HG03045 (cell line): ENCODE measurements around the gene PRKAG2.

Source experiments
- ATAC-seq: cut with Tn5 transposase; IDR thresholded peaks from one replicate; pipeline ENCODE4 v1.9.1; 2021; ENCODE audit warnings: mild to moderate bottlenecking, moderate library complexity; ENCODE audit not compliant: unreplicated experiment

The PRKAG2 gene

DNA sequence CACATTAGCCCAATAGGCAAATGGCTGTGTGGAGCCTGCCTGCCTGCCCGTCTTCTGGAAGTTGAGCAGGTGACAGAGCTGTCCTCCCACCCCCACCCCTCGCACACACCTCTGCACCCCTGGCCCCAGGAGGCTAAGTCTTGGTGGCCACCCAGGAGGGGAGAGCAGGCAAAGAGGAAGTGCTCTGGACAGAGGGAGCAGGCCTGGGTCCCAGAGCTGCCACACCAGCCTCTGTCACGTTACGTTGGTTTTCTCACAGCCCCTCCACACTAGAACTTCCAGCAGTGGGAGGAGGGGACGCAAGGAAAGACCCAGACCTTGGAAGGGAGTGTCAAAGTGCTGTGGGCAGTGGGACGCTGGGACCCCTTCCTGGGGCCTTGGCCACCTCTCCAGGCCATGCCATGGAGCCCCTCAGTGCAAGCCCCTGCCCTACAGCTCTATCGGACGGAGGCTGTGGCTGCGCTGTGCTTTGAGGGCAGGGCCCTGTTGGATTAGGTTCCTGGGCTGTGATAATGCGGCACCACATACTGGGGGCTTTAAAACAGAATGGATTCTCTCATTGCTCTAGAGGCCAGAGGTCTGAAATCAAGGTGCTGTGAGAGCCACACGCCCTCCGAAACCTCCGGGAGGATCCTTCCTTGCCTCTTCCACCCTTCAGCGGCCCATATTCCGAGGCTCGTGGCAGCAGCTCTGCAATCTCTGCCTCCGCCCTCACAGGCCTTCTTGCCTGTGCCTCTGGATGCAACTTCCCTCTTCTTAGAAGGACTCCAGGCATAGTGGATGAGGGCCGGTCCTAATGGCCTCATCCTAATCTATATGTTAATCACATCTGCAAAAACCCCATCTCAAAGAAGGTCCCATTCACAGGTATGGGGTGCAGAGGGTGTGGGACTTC, 9.9 kb downstream of the PRKAG2 start:
- ATAC-seq: no peak

DNA sequence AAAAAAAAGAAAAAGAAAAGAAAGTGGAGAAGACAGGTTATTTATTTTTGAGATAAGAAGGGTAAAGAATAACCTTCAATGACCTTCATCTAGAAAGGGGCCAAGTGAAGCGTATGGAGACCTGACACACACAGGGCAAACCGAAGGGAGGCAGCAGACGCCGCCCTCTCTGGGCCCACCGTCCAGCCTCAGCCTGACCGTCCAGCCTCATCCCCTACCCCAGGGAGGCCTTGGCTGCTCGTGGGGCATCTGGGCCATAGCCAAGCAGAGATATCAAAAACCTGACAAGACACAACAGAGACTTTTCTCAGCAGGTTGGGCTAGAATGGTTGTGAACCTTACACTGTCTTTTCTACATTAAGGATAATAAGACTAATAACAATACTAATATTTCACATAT, 10.9 kb downstream of the PRKAG2 start:
- no peak for ATAC-seq

DNA sequence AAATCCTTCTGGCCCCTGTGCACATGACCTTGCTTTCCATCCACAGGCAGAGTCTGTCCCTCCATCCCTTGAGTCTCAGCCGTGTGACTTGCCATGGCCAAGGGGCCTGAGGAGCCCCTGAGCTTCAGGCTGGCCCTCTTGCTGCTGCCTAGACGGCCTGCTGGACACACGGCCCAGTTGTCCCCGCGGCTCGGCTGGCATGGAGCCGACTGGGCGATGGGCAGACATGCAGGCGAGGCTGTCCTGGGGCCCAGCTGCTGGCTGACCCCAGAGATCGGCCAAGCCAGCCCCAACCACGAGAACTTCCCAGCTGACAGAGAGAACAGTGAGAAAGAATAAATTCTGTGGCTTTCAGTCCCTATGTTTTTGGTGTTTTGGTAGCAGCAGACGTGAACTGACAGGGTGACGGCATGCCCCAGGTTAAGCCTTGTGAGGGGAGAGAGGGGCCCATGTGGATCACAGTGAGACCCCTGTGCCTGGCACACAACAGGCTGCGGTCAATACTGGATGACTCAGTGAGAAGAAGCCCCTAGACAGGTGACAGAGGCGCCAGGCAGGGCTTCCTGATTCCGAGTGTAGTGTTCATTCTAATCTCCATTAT, 11.7 kb downstream of the PRKAG2 start:
- ATAC-seq: no peak

DNA sequence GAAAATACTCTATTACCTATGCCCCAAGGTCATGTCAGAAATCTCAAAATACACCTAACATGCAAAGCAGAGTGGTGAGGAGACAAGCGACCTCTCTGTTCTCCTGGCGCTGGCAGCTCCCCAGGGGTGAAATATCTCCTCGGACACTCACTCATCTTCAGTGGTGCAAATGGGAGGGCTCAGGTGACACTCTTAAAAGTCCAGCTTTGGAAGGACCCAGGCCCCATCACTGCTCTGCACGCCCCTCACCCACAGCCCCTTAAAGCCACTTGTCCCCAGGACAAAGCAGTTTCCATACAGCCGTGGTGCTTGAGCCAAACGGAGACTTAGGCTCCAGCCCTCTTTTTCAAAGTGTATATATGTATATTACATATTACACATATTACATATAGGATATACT, 12.4 kb downstream of the PRKAG2 start:
- no peak for ATAC-seq

DNA sequence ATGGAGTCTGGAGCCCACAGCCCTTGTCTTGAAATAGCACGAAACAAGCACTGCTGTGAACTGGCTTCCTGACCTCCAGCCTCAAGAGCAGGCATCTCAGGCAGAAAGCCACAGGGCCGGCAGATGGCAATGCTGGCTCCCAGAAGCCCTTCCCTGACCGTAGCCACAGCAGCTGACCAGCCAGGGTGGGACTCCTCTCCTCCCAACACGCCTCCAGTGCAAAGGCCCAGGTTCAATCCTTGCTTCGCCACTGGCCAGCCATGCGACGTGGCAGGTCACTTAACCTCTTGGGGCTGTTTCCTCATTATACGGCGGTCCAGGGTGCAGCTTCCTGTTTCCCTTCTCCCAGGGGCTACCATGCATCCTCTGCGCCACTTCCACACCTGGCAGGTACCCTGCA, 12.8 kb downstream of the PRKAG2 start:
- ATAC-seq: no peak

DNA sequence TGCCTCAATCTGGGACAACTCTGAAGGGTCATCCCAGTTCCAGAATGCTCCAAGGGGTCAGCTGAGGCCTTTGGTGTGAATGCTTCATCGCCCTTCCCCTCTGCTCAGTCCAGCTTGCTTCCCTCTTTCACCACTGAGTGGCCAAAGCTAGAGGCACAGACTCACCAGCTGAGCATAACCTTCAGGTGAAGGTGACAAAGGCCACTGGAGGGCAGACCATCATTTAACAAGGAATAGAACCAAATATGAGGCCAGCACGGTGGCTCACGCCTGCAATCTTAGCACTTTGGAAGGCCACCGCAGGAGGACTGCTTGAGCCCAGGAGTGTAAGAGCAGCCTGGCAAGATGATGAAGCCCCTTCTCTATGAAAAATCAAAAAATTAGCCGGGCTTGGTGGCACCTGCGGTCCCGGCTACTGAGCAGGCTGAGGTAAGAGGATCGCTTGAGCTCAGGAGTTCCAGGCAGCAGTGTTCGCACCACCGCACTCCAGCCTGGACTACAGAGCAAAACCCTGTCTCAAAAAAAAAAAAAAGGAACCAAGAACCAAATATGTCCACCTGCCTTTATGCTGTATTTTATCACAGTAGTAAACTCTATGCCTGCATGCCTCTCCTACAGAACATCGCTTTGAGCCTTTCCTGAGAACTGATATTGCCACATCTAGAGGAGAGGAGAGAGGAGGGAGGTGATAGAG, 13.4 kb downstream of the PRKAG2 start:
- no peak for ATAC-seq

DNA sequence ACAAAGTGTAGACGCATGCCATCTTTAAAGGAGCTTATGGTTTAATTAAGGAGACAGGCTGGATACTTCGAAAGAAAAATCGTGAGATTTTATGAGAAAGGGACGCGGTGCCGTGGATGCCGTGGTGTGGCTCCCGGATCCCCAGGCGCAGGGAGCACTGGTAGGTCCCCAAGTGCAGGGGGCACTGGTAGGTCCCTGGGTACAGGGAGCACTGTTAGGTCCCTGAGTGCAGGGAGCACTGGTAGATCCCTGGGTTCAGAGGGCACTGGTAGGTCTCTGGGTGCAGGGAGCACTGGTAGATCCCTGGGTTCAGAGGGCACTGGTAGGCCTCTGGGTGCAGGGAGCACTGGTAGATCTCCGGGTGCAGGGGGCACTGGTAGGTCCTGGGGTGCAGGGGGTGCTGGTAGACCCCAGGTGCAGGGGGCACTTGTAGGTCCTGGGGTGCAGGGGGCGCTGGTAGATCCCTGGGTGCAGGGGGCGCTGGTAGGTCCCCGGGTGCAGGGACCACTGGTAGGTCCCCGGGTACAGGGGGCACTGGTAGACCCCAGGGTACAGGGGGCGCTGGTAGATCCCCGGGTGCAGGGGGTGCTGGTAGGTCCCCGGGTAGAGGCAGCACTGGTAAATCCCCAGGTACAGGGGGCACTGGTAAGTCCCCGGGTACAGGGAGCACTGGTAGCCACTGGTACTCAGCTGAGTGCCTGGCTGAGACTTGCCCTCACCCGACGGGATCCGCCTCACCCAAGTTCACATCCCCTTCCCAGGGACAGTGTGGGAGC, 14.1 kb downstream of the PRKAG2 start:
- ATAC-seq: no peak

DNA sequence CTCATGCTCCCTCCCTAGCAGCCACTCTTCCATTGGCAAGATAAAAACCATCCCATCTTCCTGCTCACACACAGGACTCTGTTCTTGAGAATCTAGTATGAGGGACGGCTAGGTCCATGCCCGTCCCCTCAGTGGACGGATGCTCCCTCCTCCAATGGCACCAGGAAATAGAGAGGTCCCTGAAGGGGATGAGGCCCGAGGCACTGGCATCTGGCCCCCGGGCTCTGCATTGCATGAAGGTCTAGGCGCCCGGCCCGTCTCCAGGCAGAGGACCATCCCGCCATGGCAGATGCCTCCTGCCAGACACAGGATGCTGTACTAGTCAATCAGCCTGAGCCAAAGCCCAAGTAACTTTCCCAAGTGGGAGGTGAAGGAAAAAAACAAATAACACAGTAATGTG, 15.0 kb downstream of the PRKAG2 start:
- no peak for ATAC-seq

DNA sequence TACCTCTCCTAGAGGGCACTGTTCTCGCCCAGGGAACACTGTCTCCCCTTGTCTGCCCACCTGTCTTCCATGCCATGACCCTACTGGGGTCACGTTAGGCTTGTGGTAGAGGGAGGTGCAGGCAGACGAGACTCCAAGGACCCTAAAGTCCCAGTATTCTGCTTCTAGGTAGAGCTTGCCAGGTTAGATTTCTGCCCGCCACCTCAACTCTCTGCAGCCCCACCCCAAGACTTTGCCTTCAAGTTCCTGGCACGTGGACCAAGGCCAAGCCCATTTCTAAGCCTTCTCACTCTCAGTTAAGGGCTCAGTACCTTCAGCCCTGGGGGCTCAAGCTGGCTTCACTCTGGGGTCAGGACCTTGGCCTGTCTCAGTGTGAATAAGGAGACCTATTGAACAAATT, 16.1 kb downstream of the PRKAG2 start:
- no peak for ATAC-seq

DNA sequence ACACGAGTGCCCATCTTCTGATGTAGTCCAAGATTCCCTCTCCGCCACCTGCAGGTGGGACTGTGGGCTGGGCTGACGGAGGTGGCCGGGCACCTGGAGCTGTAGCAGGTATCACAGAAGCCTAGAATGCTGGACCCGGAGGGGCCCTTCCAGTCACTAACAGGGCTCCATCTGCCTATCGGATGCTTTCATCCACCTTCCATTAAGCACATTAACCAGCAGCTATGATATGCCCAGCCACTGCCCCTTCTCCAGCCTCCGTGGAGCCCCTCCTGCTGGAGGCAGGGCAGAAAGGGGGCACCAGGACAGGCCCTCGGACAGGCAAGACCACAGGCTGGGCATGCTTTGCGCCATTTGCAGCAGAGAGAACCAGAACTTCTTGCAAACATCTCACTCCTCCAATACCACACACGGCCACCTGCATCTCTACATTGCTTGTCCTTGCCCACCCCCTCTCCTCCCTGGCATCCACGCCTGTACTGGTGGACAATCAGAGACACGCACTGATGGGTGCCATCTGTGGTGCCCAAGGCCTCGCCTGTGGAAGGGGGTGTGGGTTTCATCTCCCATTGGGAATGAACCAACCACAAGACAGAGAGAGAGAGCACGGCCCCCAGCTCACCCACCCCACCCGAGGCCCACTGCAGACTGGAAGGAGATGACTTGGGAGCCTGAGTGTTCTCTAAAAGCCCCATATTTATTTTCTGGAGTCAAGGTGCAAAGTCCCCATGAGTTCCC, 16.8 kb downstream of the PRKAG2 start:
- no peak for ATAC-seq

DNA sequence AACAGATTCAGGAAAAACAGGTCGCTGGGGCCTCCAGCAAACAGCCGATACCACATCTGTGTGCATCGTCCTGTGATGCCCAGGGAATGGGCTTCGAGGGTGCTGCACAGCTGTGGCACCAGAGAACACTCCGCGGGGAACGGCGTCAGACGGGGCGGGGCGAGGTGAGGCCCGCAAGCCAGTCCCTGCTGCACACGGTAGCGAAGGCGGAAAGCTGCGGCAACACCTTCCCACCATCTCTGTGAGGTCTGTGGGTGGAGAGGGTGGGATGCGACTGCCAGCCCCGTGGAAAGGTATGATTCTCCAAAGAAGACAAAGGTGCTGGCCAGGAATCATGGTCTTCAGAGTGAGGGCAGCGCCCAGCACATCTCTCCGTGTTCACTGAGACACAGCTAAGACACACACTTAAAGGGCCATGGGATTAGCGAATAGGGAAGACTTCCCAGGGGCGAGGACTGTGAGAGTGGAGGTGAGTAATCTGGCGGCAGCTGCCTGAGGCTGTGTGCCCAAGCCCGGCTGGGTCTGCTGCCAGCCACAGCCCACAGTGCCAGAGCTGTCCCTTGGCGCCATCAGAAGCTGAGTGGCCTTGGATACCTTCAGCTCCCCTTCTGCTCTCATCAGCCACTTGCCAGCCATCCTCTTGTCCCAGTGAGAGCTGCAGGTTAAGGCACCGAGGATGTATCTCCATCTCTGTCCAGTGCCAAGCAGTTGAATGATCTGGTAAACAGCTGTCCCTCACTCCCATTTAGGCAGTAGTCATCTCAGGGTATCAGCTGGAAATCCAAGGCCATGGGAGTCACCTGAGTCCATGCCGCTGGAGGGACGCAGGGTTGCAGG, 17.6 kb downstream of the PRKAG2 start:
- no peak for ATAC-seq

DNA sequence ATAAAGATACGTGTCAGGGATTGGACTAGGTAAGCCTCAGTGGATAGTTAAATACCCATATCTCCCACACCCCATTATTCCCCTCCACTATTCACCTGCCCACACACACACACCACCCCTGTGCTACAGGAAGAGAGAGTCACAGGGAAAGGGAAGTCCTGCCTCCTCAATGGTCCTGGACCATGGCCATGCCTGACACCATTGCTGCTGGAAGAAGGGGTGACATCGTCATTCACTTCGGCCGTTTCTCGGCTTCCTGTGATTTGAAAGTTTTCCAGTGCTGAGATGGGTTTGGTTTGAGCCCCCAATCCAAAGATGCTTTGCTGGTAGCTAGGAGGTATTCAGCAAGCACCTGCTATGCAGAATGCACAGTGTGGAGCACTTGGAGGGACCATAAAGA, 18.5 kb downstream of the PRKAG2 start:
- no peak for ATAC-seq

DNA sequence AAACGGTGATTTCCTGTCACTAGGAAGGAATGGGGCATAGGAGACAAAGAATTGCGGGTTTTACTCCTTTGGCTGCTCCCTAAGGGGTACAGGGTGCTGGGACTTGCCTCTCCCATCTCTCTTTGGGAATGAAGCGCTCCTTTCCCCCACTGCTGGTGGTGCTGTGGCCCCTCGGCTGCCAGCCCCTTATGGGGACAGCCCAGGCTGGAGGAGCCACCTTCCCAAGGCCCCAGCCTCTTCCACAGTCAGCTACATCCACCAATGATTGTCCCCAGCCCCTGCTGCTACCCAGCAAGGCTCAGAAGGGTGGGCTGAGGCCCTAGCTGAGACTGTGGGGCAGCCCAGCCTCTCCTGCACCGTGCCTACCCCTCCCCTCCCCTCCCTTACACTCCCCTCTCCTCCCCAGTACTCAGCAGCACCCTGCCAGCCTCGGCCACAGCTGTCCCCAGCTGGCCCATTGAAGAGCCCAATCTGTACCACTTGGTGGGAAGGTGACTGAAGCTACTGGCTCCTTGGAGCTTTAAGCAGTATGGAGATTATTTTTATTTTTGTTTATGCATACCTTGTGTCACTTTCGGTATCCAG, 19.0 kb downstream of the PRKAG2 start:
- ATAC-seq: no peak

DNA sequence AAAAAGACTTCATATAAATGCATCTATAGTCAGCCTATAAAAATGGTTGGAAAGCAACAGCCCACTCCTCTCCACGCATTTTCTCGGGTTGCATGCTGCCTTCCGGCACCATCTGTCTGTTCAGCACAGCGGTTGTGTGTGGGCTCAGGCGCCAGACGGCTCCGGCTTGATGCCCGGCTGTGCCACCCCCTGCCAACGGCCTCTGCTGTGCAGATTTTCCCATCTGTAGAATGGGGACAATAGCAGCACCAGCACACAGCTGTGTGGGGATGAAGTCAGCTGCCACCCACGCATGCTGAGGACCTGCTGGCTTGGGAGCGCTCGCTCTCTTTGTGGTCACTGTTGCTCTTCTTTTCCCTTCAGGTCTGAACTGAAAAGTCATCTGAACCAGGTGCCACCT, 19.5 kb downstream of the PRKAG2 start:
- no peak for ATAC-seq

DNA sequence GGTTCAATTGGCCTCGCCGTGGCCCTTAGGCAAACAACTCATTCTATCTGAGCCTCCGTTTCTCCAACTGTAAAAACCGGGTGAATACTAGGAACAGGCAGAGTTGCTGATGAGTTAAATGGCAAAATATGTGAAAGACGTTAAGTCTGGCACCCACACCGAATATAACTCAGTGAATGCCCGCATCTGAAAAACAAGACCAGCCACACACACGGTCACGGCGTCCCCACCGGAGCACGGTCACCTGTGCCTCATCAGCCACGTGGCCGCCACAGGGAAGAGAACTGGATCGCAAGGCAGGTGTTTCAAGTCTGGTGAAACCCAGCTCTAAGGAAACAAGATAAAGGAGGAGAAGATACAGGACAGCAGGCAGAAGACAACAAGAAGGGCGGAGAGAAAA, 20.4 kb downstream of the PRKAG2 start:
- ATAC-seq: no peak

DNA sequence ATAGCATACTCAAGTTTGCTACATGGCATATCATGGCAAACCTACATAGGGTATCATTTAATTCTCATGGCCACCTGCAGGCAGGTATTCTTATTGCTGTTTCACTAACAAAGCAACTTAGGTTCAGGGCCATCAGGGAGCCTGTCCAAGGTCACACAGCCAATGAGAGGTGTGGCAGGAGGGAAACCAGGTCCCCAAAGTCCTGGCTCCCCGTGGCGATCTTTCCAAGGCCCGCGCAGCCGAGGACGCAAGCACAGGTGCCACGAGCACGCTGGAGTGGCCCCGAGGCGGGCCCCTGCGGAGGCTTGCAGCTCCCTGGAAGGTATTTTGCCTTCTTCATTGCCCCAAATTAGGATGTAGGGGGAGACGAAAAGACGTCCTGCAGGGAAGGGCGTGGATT, 20.8 kb downstream of the PRKAG2 start:
- no peak for ATAC-seq

DNA sequence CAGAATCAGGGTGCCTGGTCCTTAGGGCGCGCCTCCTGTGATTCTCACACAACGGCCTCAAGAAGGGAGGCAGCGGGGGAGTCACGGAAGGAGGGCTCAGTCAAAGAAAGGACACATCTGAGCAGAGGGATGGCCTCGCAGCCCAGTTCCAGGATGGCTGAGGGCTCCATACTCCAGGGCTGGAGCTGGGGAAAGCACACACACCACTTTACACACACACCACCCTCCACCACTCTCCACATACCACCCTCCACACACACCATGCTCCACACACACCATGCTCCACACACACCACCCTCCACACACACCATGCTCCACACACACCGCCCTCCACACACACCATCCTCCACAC, 22.2 kb downstream of the PRKAG2 start:
- no peak for ATAC-seq

DNA sequence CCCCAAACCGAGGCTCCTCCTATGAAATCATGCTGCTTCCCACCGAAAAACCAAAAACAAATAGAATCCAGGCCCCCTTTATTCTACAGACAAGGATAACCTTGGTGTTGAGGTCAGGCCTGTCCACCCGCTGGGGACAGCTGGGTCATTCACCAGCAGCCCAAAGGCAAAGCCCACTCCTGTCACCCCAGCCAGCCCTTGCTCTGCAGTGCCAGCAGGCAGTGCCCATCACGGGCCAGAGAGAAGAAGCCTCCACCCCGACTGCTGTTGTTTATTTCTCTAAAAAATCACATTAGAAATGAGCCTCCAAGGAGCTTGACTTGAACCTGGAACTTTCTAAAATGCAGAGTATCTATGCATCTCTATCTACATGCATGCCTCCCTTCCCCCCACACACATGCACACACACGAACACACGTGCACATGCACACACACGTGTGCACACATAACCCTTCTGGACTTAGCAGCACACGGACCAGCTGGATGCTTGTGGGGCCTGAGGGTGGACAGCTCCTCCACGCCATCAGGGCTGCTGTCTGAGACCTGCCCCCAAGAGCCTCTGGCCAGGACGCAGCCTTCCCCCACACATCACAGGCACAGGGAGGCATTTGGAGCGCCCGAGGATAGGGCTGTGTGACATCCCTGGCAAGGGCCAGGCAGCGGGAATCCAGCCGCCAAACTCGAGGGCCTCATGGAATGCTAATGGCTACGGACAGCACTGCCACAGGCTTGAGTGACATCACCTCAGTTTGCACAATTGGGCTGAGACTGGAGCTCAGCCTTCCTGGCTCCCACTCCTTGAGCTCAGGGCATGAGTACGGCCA, 22.8 kb downstream of the PRKAG2 start:
- ATAC-seq: no peak
